ENCODE measurements around the gene SMPD3.

SMPD3 gene

GRCh38 chr16:68380676-68381362 lies 67.5 kb downstream of the SMPD3 start:
- DNase-seq (ENCODE audit: low spot score): no peak

- no peak for DNase-seq (ENCODE audit: low spot score)
These were observed 68.0 kb downstream of the SMPD3 start for GRCh38 chr16:68380348-68380670.

GRCh38 chr16:68379472-68380347 lies 68.6 kb downstream of the SMPD3 start:
- no peak for DNase-seq (ENCODE audit: low spot score)

- no peak for DNase-seq (ENCODE audit: low spot score)
These were observed 69.6 kb downstream of the SMPD3 start for GRCh38 chr16:68378436-68379415.

- no peak for DNase-seq (ENCODE audit: low spot score)
These were observed 70.5 kb downstream of the SMPD3 start for GRCh38 chr16:68377667-68378393.

- DNase-seq (ENCODE audit: low spot score): no peak
These were observed 71.1 kb downstream of the SMPD3 start for GRCh38 chr16:68377221-68377620.

GRCh38 chr16:68376590-68376989 lies 71.7 kb downstream of the SMPD3 start:
- DNase-seq (ENCODE audit: low spot score): no peak

- DNase-seq (ENCODE audit: low spot score): no peak
These were observed 72.3 kb downstream of the SMPD3 start for GRCh38 chr16:68375801-68376536.

- DNase-seq (ENCODE audit: low spot score): no peak
These were observed 73.2 kb downstream of the SMPD3 start for GRCh38 chr16:68374961-68375660.

GRCh38 chr16:68374246-68374805 lies 74.0 kb downstream of the SMPD3 start:
- DNase-seq (ENCODE audit: low spot score): no peak

GRCh38 chr16:68373528-68374245 lies 74.6 kb downstream of the SMPD3 start:
- DNase-seq (ENCODE audit: low spot score): no peak

GRCh38 chr16:68372806-68373205 lies 75.5 kb downstream of the SMPD3 start:
- DNase-seq (ENCODE audit: low spot score): no peak

GRCh38 chr16:68372381-68372720 lies 76.0 kb downstream of the SMPD3 start:
- no peak for DNase-seq (ENCODE audit: low spot score)

GRCh38 chr16:68371706-68372380 lies 76.5 kb downstream of the SMPD3 start:
- no peak for DNase-seq (ENCODE audit: low spot score)

- DNase-seq (ENCODE audit: low spot score): no peak
These were observed 77.0 kb downstream of the SMPD3 start for GRCh38 chr16:68371276-68371651.

- no peak for DNase-seq (ENCODE audit: low spot score)
These were observed 77.6 kb downstream of the SMPD3 start for GRCh38 chr16:68370581-68371275.

GRCh38 chr16:68369697-68370580 lies 78.4 kb downstream of the SMPD3 start:
- no peak for DNase-seq (ENCODE audit: low spot score)
